ENCODE measurements around the gene PDZD11.
"Not testable (repeated sequence)": the region's sequence is repeated elsewhere in the genome, so short reads cannot be mapped to it uniquely, and the experiment has no call there.

Gene PDZD11

GRCh38 chrX:70260104-70260503 lies 29.6 kb downstream of the PDZD11 start, which contains the start of gene P2RY4:
P2RY4 (minus strand) TSS chrX:70260204; CDS start chrX:70259624, 580 bp downstream.
- no peak for DNase-seq

- no peak for DNase-seq
Measured at GRCh38 chrX:70257423-70258288, 32.1 kb downstream of the PDZD11 start.

DNA sequence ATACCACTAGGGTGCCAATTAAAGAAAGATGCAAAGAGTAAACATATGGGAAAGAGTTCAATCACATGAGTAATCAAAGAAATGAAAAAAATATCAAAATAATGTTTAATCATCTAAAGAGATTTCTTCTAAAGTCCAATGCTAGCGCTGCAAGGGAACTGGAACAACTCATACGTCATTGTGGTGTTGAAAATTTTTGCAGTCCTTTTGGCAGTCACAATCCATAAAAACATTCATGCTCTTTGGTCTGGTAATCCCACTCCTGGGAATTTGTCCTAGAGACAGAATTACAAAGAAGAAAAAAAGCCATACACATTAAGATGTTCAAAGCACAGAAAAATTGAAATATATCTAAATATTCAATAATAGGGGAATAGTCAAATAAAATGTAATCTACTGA lies 34.3 kb downstream of the PDZD11 start:
- no peak for DNase-seq

GRCh38 chrX:70254909-70255308 lies 34.8 kb downstream of the PDZD11 start:
- no peak for DNase-seq

GRCh38 chrX:70254063-70254400 lies 35.7 kb downstream of the PDZD11 start:
- no peak for DNase-seq

GRCh38 chrX:70253377-70254062 lies 36.2 kb downstream of the PDZD11 start:
- no peak for DNase-seq

GRCh38 chrX:70252491-70252890 lies 37.2 kb downstream of the PDZD11 start:
- DNase-seq: no peak

DNA sequence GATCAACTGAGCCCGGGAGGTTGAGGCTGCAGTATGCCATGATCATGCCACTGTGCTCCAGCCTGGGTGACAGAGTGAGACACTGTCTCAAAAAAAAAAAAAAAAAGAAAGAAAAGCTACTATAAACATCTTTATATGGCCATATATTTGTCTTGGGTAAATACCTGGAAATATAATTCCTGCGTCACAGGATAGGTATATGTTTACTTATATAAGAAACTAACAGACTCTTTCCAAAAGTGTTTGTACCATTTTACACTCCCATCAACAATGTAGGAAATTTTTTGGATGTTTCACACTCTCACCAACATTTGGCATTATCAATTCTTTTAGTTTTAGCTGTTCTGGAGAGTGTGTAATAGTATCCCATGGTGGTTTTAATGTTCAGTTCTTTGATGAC lies 42.5 kb downstream of the PDZD11 start:
- no peak for DNase-seq

- no peak for DNase-seq
Measured at GRCh38 chrX:70244881-70245280, 44.8 kb downstream of the PDZD11 start.

- not testable (repeated sequence) for DNase-seq
Measured at GRCh38 chrX:70243601-70244000, 46.1 kb downstream of the PDZD11 start.

- DNase-seq: no peak
Measured at GRCh38 chrX:70241501-70241900, 48.2 kb downstream of the PDZD11 start.

- no peak for DNase-seq
Measured at GRCh38 chrX:70240751-70241150, 49.0 kb downstream of the PDZD11 start.
